ENCODE results near the gene WWTR1.

WWTR1 gene

DNA sequence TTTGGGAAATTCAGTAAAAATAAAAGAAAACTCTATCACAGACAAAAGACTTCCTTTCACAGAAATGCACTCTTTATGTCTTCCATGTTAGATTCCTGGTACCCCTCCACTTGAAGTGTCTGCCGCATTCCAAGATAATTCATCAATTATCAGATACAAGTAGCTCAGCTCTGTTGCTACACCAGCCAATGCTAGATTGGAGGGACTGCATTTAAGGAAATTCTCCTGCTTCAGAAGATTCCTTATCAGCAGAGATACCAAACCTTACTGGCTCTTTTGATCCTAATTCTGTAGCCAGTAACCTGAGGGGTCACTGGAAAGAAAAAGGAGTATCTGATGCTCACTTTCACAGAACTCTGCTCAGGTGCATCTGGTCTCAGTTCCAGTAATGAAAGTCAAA, 119.5 kb downstream of the WWTR1 start:
- H3K9me3 Mint-ChIP-seq, result no peaks in the 10 kb centered on the region
- H3K27me3 Mint-ChIP-seq, result peaks cover 3% of the 10 kb centered on the region
- H3K4me1 Mint-ChIP-seq (ENCODE audit: low read depth), result no peaks in the 10 kb centered on the region
- no peak for DNase-seq
- no peak overlapping the region for H3K27ac Mint-ChIP-seq
- H3K4me3 Mint-ChIP-seq, result no peak overlapping the region
- no peaks in the 10 kb centered on the region for H3K36me3 Mint-ChIP-seq (ENCODE audit: low read depth)

DNA sequence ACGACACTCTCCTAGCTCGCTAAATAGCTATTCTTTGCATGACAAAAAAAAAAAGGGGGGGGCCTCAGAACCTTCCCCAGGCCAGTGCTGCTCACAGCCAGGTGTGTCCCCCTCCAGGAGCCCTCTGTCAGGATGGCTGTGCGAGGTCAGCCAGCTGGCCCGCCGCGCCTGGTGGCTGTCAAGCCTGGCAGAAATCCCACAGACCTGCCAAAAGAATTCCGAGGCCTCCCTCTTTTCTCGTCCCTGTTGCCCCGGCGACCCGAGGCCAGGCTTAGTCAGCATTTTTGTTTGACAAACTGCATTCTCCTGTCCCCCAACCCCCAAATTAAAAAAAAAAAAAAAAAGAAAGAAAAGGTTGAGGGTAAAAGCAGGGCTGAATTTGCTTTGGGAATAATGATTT, 121.4 kb downstream of the WWTR1 start:
- no peak for DNase-seq
- H3K27ac Mint-ChIP-seq, result no peak overlapping the region
- peaks cover 3% of the 10 kb centered on the region for H3K4me1 Mint-ChIP-seq (ENCODE audit: low read depth)
- no peak overlapping the region for H3K4me3 Mint-ChIP-seq
- H3K27me3 Mint-ChIP-seq, result peaks cover 5% of the 10 kb centered on the region
- no peaks in the 10 kb centered on the region for H3K9me3 Mint-ChIP-seq
- H3K36me3 Mint-ChIP-seq (ENCODE audit: low read depth), result no peaks in the 10 kb centered on the region

DNA sequence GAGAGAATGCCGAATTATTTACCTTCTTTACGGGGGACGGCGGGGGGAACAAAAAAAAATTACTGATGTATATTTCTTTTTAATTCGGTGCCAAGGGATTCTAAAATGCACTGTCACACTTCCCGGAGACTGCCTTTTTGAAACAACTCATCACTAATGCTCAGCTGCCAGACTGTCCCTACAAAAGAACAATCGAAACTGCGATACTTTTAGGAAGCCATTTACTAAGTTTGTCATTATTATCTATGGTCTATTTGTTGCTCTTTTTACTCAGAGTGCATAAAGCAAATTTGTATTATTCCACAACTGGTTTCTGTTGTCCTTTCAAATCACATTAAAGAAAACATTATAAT, 122.5 kb downstream of the WWTR1 start:
- no peaks in the 10 kb centered on the region for H3K9me3 Mint-ChIP-seq
- H3K27ac Mint-ChIP-seq, result no peak overlapping the region
- no peak overlapping the region for H3K4me3 Mint-ChIP-seq
- H3K27me3 Mint-ChIP-seq, result peaks cover 7% of the 10 kb centered on the region
- no peaks in the 10 kb centered on the region for H3K36me3 Mint-ChIP-seq (ENCODE audit: low read depth)
- H3K4me1 Mint-ChIP-seq (ENCODE audit: low read depth), result peaks cover 3% of the 10 kb centered on the region
- DNase-seq, result no peak

DNA sequence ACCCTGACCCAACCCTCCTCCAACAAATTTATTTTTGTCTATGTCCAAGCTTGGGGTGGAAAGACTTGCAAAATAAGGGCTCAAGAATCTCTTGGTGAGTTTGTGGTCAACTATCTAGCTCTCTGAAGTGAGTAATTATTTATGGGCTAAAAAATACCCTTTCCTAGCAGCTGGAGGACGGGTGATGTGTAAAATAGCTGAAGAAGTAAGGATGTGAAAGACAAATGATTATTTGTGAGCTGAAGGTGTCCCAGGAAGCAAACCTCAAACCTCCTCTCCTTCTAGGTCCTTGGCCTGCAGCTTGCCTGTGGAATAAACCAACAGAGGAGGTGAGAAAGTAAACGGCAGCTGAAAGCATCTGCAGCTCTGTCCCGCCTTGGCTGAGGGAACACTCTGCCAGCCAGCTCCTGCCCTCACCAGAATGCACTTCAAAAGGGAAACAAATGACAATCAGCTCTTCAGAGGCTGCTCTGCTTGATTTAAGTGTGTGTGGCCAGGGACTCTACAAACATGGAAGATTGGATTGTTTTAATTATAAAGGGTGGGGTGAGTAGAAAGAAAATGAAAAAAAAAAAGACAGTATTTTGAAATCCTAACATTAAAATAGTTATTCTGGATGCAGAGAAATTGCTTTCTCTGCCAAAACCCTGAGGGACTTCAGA, 123.0 kb downstream of the WWTR1 start:
- Mint-ChIP-seq H3K36me3 (ENCODE audit: low read depth) (no peaks in the 10 kb centered on the region), H3K4me3 (no peak overlapping the region), H3K4me1 (ENCODE audit: low read depth) (peaks cover 3% of the 10 kb centered on the region), H3K9me3 (no peaks in the 10 kb centered on the region), H3K27ac (no peak overlapping the region), H3K27me3 (peaks cover 7% of the 10 kb centered on the region)
- no peak for DNase-seq

DNA sequence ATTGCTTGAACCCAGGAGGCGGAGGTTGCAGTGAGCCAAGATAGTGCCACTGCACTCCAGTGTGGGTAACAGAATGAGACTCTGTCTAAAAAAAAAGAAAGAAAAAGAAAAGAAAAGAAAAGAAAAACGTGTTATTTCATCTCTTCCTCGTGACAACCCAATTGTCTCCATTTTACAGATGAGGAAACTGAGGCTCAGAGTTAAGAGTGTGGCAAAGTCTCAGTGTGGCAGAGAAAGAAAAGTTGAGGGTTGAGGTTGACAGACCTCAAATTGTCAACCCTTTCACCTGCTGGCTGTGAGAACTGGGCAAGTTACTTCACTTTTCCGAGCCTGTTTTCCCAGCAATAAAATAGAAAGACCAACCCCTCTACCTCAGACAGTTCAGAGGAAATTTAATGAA, 123.7 kb downstream of the WWTR1 start:
- no peaks in the 10 kb centered on the region for H3K9me3 Mint-ChIP-seq
- H3K27ac Mint-ChIP-seq, result no peak overlapping the region
- peaks cover 7% of the 10 kb centered on the region for H3K27me3 Mint-ChIP-seq
- H3K36me3 Mint-ChIP-seq (ENCODE audit: low read depth), result no peaks in the 10 kb centered on the region
- H3K4me1 Mint-ChIP-seq (ENCODE audit: low read depth), result peaks cover 3% of the 10 kb centered on the region
- DNase-seq, result no peak
- H3K4me3 Mint-ChIP-seq, result no peak overlapping the region

DNA sequence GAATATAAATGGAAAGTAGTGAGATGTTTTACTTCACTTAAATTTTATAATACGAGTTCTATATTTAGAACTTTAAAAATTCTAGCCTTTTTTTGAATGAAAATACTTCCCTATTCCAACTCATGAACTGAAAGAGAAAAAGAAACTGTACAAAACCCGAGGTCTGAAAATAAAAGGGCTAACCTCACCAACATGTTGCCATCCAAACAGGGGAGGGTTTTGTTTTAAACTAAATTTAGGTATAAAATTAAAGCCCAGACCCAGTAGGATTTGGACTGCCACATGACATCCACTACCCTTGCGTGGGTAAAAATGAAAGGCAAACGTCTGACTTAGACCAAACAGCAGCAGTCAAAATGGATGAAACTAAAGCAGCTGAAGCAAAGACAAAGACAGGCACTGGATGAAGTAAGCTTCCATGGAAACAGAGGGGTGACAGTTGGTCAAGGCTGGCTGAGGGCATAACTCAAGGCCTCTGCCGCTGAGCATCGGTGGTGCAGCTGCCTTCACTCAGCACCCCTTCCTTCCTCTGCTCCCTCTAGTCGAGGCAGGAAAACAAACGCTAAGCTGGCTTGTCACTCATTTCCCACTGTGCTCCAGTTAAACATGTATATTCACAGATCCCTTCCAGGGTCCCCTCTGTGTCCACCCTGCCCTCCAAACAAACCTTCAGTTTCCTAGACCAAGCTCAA, 125.2 kb downstream of the WWTR1 start:
- no peak for DNase-seq
- H3K27me3 Mint-ChIP-seq, result peaks cover 7% of the 10 kb centered on the region
- no peak overlapping the region for H3K27ac Mint-ChIP-seq
- peaks cover 3% of the 10 kb centered on the region for H3K4me1 Mint-ChIP-seq (ENCODE audit: low read depth)
- H3K4me3 Mint-ChIP-seq, result no peak overlapping the region
- H3K36me3 Mint-ChIP-seq (ENCODE audit: low read depth), result no peaks in the 10 kb centered on the region
- no peaks in the 10 kb centered on the region for H3K9me3 Mint-ChIP-seq

DNA sequence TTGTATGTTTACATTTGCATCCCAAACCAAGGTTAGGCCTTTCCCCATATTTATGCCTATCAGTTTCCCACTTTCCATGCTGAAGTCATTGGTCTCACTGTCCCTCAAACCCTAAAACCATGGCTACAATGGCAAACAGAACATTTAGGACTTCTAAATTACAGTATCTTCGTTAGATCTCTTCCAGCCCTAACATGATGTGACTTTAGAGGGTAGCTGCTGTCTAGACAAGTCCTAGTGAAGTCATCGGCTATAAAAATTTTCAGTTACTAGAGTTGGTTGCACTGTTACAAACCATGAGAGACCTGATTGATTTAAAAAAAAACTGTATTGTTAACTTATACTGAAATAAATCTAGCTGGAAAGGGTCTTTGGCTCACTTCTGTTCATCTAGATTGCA, 128.7 kb downstream of the WWTR1 start:
- Mint-ChIP-seq H3K27ac (no peak overlapping the region), H3K4me1 (ENCODE audit: low read depth) (peaks cover 3% of the 10 kb centered on the region), H3K27me3 (peaks cover 7% of the 10 kb centered on the region), H3K4me3 (no peak overlapping the region), H3K9me3 (no peaks in the 10 kb centered on the region), H3K36me3 (ENCODE audit: low read depth) (no peaks in the 10 kb centered on the region)
- no peak for DNase-seq

DNA sequence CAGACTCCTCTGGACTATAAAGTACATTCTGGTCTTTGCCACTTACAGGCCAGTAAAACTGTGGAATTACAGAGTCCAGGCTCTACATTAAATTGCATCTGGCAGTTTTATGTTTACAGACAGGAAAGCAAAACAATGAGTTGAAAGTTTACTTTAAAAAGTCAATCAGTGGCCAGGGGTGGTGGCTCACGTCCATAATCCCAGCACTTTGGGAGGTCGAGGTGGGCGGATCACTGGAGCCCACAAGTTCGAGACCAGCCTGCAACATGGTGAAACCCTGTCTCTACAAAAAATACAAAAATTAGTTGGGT, 129.5 kb downstream of the WWTR1 start:
- Mint-ChIP-seq H3K4me1 (ENCODE audit: low read depth) (peaks cover 3% of the 10 kb centered on the region), H3K4me3 (no peak overlapping the region), H3K9me3 (no peaks in the 10 kb centered on the region), H3K36me3 (ENCODE audit: low read depth) (no peaks in the 10 kb centered on the region), H3K27me3 (peaks cover 9% of the 10 kb centered on the region), H3K27ac (no peak overlapping the region)
- no peak for DNase-seq

DNA sequence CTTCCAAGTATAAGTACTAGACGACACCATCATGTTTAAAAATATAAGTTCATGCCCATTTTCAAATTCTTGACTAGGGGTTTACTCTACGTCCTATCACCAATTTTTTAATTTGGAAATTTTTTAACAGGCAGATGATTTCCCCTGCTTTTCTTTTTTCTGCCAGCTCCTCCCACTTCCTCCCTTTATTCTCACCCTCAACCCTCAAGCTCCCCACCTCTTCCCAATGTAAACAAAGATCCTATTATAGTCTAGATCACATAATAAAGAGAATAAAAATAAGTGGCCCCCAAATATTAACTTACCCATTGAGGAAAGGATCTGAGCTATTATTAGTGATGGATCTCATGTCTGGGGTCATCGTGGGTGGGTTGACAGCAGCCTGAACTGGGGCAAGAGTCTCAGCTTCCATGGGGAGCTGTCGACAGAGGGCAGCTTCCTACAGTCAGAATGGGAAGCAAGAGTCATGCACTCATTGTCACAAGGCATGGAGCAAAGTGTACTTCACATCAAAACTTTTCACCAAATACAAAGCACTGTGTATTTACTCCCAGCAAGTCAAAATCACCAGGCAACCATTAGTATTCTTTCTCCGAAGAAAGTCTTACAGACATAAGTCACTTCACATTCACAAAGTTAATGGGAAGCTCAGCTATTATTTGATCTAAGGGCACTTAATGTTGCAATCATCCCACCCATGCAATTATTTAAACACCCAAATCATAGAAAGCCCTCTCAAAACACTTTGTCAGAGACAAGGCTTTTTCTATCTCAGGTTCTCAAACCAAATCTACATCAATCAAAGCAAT, 130.1 kb downstream of the WWTR1 start:
- H3K27ac Mint-ChIP-seq, result no peak overlapping the region
- no peak overlapping the region for H3K4me3 Mint-ChIP-seq
- no peaks in the 10 kb centered on the region for H3K9me3 Mint-ChIP-seq
- H3K36me3 Mint-ChIP-seq (ENCODE audit: low read depth), result no peaks in the 10 kb centered on the region
- peaks cover 3% of the 10 kb centered on the region for H3K4me1 Mint-ChIP-seq (ENCODE audit: low read depth)
- peaks cover 9% of the 10 kb centered on the region for H3K27me3 Mint-ChIP-seq
- no peak for DNase-seq

DNA sequence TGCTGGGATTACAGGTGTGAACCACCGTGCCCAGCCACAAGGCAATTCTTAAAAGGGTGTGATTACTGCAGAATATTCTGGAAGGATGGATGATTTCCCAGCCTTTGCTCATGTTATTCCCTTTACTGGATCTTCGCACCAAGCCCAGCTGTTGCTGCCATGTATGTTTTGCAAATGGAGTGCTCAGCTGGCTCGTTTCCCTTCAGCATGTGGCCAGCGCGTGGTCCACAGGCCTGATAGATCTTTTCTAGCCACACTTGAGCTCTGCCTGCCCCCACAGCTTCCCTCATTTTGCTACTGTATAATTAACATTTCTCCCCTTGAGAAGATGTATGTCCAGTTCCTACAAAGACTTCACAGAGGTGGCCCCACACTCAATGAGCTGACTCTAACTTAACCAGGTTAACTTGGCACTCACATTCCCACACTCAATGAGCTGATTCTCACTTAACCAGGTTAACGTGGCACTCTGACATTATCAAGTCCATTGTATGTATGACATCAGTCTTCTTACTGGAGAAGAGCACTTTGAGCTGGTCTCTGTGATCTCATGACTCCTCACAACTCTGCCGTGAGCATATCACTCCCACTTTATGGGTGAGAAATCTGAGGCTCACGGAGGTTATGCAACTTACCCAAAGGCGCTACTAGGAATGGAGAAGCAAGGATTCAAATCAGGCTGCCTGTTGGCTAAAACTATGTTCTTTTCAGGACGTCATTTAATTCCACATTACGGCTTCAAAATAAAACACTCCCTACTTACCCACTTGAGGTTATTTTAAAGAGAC, 134.1 kb downstream of the WWTR1 start:
- no peaks in the 10 kb centered on the region for H3K9me3 Mint-ChIP-seq
- no peak for DNase-seq
- peaks cover 6% of the 10 kb centered on the region for H3K27me3 Mint-ChIP-seq
- H3K36me3 Mint-ChIP-seq (ENCODE audit: low read depth), result no peaks in the 10 kb centered on the region
- no peaks in the 10 kb centered on the region for H3K4me1 Mint-ChIP-seq (ENCODE audit: low read depth)
- H3K27ac Mint-ChIP-seq, result no peak overlapping the region
- no peak overlapping the region for H3K4me3 Mint-ChIP-seq

DNA sequence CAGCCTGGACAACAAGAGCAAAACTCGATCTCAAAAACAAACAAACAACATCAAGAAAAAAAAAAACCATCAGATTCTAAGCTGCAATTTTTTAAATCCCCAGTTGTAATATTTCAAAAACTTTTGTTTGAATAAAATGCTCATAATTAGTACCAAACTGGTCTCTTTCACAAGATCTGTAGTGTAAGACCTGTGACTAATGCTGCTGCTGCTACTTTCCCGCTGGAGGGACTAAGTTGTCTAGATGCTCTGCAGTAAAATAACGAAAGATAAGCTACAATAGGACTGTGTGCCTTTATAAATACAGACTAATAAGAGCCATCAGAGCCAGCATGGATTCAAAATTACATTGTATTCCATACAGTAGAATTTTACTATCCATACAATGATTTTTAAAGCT, 137.9 kb downstream of the WWTR1 start:
- Mint-ChIP-seq H3K27me3 (peaks cover 6% of the 10 kb centered on the region), H3K36me3 (ENCODE audit: low read depth) (no peaks in the 10 kb centered on the region), H3K4me3 (no peak overlapping the region), H3K27ac (no peak overlapping the region), H3K4me1 (ENCODE audit: low read depth) (no peaks in the 10 kb centered on the region), H3K9me3 (no peaks in the 10 kb centered on the region)
- DNase-seq, result no peak

DNA sequence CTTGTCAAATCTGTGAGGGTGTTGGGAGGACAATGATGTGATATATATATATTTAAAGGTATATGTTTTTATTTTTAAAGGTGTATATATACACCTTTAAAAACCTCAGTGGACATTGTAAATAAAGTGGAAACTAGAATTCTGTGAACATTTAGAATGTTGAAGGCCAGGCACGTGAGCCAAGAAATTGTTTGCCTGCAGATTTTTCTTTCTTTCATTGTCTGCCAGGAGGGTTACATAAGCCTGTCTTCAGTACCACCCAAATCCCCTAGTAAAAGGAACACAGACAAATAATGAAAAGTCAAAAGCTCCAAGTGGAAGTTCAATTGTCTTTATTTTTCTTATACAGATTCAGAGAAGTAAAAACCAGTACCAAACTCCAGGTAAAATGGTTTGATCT, 140.9 kb downstream of the WWTR1 start:
- Mint-ChIP-seq H3K4me3 (no peak overlapping the region), H3K4me1 (ENCODE audit: low read depth) (peaks cover 6% of the 10 kb centered on the region), H3K9me3 (no peaks in the 10 kb centered on the region), H3K27me3 (peaks cover 11% of the 10 kb centered on the region), H3K36me3 (ENCODE audit: low read depth) (no peaks in the 10 kb centered on the region), H3K27ac (no peak overlapping the region)
- no peak for DNase-seq

DNA sequence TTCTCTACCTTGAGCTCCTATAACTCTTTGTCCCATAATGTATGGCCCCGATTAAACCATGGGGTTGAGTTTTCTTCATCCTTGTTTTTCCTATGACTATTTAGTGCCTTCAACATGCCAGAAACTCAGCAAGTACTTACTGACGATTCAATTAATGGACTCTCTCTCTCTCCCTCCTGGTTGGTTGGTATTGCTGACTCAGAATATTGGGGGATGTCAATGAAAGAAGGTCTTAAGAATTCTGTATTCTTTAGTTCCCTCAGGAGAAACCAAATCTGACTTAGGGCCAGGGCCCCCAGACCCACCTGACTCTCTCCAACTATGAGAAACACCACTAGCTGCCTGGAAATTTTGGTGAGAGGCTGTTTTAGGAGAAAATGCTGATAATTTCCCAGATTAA, 142.6 kb downstream of the WWTR1 start:
- Mint-ChIP-seq H3K27ac (no peak overlapping the region), H3K27me3 (peaks cover 17% of the 10 kb centered on the region), H3K36me3 (ENCODE audit: low read depth) (no peaks in the 10 kb centered on the region), H3K4me1 (ENCODE audit: low read depth) (peaks cover 6% of the 10 kb centered on the region), H3K9me3 (no peaks in the 10 kb centered on the region), H3K4me3 (no peak overlapping the region)
- no peak for DNase-seq

DNA sequence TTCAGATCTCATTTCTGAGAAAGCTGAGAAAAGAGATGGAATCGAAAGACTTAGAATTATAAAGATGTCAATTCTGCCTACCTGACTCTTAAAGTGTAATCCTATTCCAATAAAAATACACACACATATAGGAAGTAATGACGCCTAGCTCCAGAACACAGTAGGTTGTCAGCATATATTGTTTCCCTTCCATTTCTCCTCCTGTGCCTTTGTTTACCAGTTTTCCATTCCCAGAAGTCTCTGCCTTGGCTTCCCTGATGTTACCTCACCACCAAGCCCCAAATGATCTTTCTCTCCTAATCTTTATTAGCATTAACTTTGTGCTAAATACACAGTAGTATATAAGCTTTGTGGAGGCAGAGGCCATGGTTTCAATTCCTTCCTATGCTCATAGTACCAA, 143.4 kb downstream of the WWTR1 start:
- Mint-ChIP-seq H3K9me3 (no peaks in the 10 kb centered on the region), H3K27me3 (peaks cover 23% of the 10 kb centered on the region), H3K27ac (no peak overlapping the region), H3K4me1 (ENCODE audit: low read depth) (peaks cover 6% of the 10 kb centered on the region), H3K4me3 (no peak overlapping the region), H3K36me3 (ENCODE audit: low read depth) (no peaks in the 10 kb centered on the region)
- DNase-seq, result no peak
